K562 (cell line): ENCODE data around the gene ANKRD13C. TPM values are rescaled to one million over a fixed set of nuclear protein-coding genes. Genes with fewer than 3 reads are reported as not detected.
A peak's percentile ranks its signal among the peaks of the same experiment; 100 is the strongest.

Experiments used
- ATAC-seq: fragments of 200-7000 bp; cut with Tn5 transposase; 3 replicates; pipeline ENCODE4 v1.9.1; 2020; ENCODE audit warnings: moderate library complexity
- BruUV-seq: library from RNA; stranded (reverse); fragments of 400-500 nt; replicated peaks from 2 replicates; lab custom pipeline; 2021; lab: Mats Ljungman, UMichigan
- CTCF ChIA-PET: fragments of 300-600 bp; formaldehyde crosslinking; extraction: SDS; loops from one replicate; lab custom pipeline; 2021; ENCODE audit warnings: low intra/inter-chr PET ratio; lab: Yijun Ruan, JAX
- POLR2A ChIA-PET: fragments of 300-600, 350-650 bp; sonication (Branson Sonifier 250); formaldehyde crosslinking; extraction: SDS; loops from one replicate; lab custom pipeline; 2021; ENCODE audit warnings: antibody characterized with exemption, inconsistent platforms; lab: Yijun Ruan, JAX
- DNase-seq, 4 experiments: peaks; one replicate each; pipeline versions ENCODE4 v3.0.0 to v3.0.0-alpha.2; 2011 to 2018; ENCODE audit warnings: low spot score in 3 of 4, mixed read lengths in 3 of 4; ENCODE audit errors: extremely low read depth in 1 of 4
- FAIRE-seq: peaks from 2 replicates; lab custom pipeline; 2011; peaks lifted over from hg19 to GRCh38; lab: Jason Lieb, UNC
- H2AFZ ChIP-seq: 2 replicates; pipeline ENCODE4 v1.6.0; 2011; ENCODE audit warnings: low read depth, low read length, control low read depth, inconsistent platforms
- H3K27ac ChIP-seq: fragments of 200-600 bp; 3 replicates; pipeline ENCODE4 v1.8.0; 2011; ENCODE audit warnings: low read depth, mild to moderate bottlenecking, control low read depth, inconsistent platforms, low read length, moderate library complexity, mixed read lengths; ENCODE audit errors: extremely low read depth
- H3K27me3 ChIP-seq, 2 experiments: fragments of 300-600 bp in 1 of 2; 2 replicates in 1 of 2; 3 replicates in 1 of 2; pipeline versions ENCODE4 v1.6.0 to v1.8.0; 2011; ENCODE audit warnings: inconsistent platforms in 2 of 2, low read length in 2 of 2, mild to moderate bottlenecking in 1 of 2, mixed read lengths in 1 of 2, moderate library complexity in 1 of 2; ENCODE audit not compliant: control insufficient read depth in 2 of 2, insufficient read depth in 2 of 2
- H3K36me3 ChIP-seq: fragments of 300-600 bp; 3 replicates; pipeline ENCODE4 v1.8.0; 2011; ENCODE audit warnings: mild to moderate bottlenecking, low read length, inconsistent platforms; ENCODE audit not compliant: control insufficient read depth, insufficient read depth
- H3K4me1 ChIP-seq, 2 experiments: fragments of 200-600 bp in 1 of 2; replicated peaks in 1 of 2; 2 replicates in 1 of 2; 3 replicates in 1 of 2; pipeline versions ENCODE4 v1.5.1 to v1.8.0; 2011; ENCODE audit warnings: inconsistent platforms in 2 of 2, low read length in 2 of 2, mild to moderate bottlenecking in 1 of 2, mixed read lengths in 1 of 2, moderate library complexity in 1 of 2; ENCODE audit not compliant: control insufficient read depth in 2 of 2, insufficient read depth in 2 of 2
- H3K4me2 ChIP-seq: 2 replicates; pipeline ENCODE4 v1.6.1; 2011; ENCODE audit warnings: low read length, control low read depth, inconsistent platforms, mixed read lengths; ENCODE audit not compliant: insufficient read depth
- H3K4me3 ChIP-seq: fragments of 200-600 bp; sonication (generic), shearing (Covaris generic); 2 replicates; pipeline ENCODE4 v1.5.1; 2016; ENCODE audit warnings: control low read depth, inconsistent platforms
- H3K79me2 ChIP-seq: fragments of 200-600 bp; 3 replicates; pipeline ENCODE4 v1.8.0; 2011; ENCODE audit warnings: low read length, inconsistent platforms; ENCODE audit not compliant: control insufficient read depth, insufficient read depth
- H3K9ac ChIP-seq, 2 experiments: 2 replicates each; pipeline versions ENCODE4 v1.6.0 to v1.6.1; 2011; ENCODE audit warnings: low read depth in 2 of 2, low read length in 2 of 2, control low read depth in 1 of 2, inconsistent platforms in 1 of 2, mild to moderate bottlenecking in 1 of 2, mixed read lengths in 1 of 2; ENCODE audit not compliant: insufficient read depth in 1 of 2
- H3K9me1 ChIP-seq: one replicate; pipeline ENCODE4 v1.6.0; 2011; ENCODE audit warnings: inconsistent platforms, mild to moderate bottlenecking, low read length, moderate library complexity; ENCODE audit not compliant: control insufficient read depth, insufficient read depth
- H3K9me3 ChIP-seq: replicated peaks from 2 replicates; pipeline ENCODE4 v1.5.1; 2011; ENCODE audit warnings: low read depth, low read length, inconsistent platforms; ENCODE audit not compliant: control insufficient read depth, insufficient read depth
- H4K20me1 ChIP-seq: replicated peaks from 2 replicates; pipeline ENCODE4 v1.6.1; 2011; ENCODE audit warnings: low read length, inconsistent platforms, mixed read lengths; ENCODE audit not compliant: control insufficient read depth, insufficient read depth
- CEBPG ChIP-seq, 3 experiments: fragments of 200-800 bp in 1 of 3; sonication (Bioruptor generic) in 1 of 3; sonication (generic) in 1 of 3; formaldehyde crosslinking in 1 of 3; IDR thresholded peaks in 2 of 3; conservative IDR thresholded peaks in 1 of 3; 2 replicates each; pipeline versions ENCODE4 v1.6.1 to v1.8.0; 2016 to 2022; ENCODE audit warnings: missing compliant biosample characterization in 2 of 3, missing genetic modification characterization in 2 of 3, mild to moderate bottlenecking in 1 of 3, missing genetic modification reagents in 1 of 3
- SREBF1 ChIP-seq: fragments of 150-350 bp; IDR thresholded peaks from 2 replicates; pipeline ENCODE4 v1.6.1; 2014; ENCODE audit warnings: antibody characterized with exemption, low read depth, low read length, borderline replicate concordance
- YBX1 ChIP-seq: fragments of 450-650 bp; IDR thresholded peaks from 2 replicates; pipeline ENCODE4 v1.7.1; 2016; ENCODE audit warnings: mild to moderate bottlenecking
- WGBS: fragments of 100-300 bp; shearing (Covaris generic); methylation state at CpG from one replicate; pipeline ENCODE4 v1.1.6; 2016; ENCODE audit warnings: low coverage, mixed read lengths; ENCODE audit not compliant: insufficient coverage; ENCODE audit errors: missing lambda C conversion rate; 5-methylcytosine and 5-hydroxymethylcytosine counted together
- in situ Hi-C: fragments of 300-500 bp; cut with MboI; formaldehyde crosslinking; loops from 4 replicates; pipeline ENCODE4 v1.15.0; 2018; ENCODE audit warnings: inconsistent platforms, mixed read lengths
- intact Hi-C: fragments of 100-400 bp; cut with micrococcal nuclease; formaldehyde crosslinking; loops from 2 replicates; pipeline ENCODE4 v1.14.2; 2022
- polyA plus RNA-seq, 8 experiments: library from polyadenylated mRNA; depleted of rRNA in 4 of 8; stranded (reverse) in 5 of 8; unstranded in 3 of 8; fragments of >200 nt; fragmentation: Nextera tagmentation in 2 of 8; fragmentation: Illumina TruSeq in 1 of 8; extraction: Ambion mirVana in 2 of 8; extraction: Trizol in 1 of 8; gene quantifications; 2 replicates each; pipeline versions ENCODE4 v1.2.1 to v1.2.3, GENCODE V29; 2011 to 2014; ENCODE audit warnings: inconsistent platforms in 1 of 8, missing spikeins in 1 of 8
- total RNA-seq, 7 experiments: library from RNA; depleted of rRNA in 6 of 7; stranded (reverse); fragments of >200 nt in 6 of 7; fragmentation: Illumina TruSeq in 2 of 7; extraction: Trizol in 2 of 7; gene quantifications; 2 replicates each; pipeline versions ENCODE4 v1.2.1 to v1.2.3, GENCODE V29; 2011 to 2021; ENCODE audit warnings: low replicate concordance in 1 of 7

Gene ANKRD13C
- total and polyA plus RNA-seq, 9 of the 15 experiments (the other 6 are each of a cell fraction or from before 2014, with no cell fraction given) = 3.4 to 22.8 (median 12.5) TPM

- ChIA-PET POLR2A (interaction anchor here (0.6 to 1.0 kb wide), 2 partner anchors 25 to 38 kb away, joined by 4 to 5 read pairs; partner anchors contain the start of gene ANKRD13C), CTCF (no interaction called here)
- Histone ChIP-seq H3K27ac (no peak overlapping the region), H3K4me3 (no peak overlapping the region), H3K36me3 (peaks cover 13% of the 10 kb centered on the region; the same call in 2 of the 3 replicates), H3K4me2 (no peak overlapping the region), H2AFZ (no peak overlapping the region), H3K79me2 (peaks cover 2% of the 10 kb centered on the region; the same call in 1 of the 3 replicates), H3K27me3 (no peaks in the 10 kb centered on the region), H3K9ac (no peak overlapping the region), H3K9me1 (no peaks in the 10 kb centered on the region), H3K9me3 (no peaks in the 10 kb centered on the region), H4K20me1 (no peaks in the 10 kb centered on the region), H3K4me1 (no peaks in the 10 kb centered on the region)
- ATAC-seq (no peak), FAIRE-seq (no peak), DNase-seq (no peak)
- 48% methylated on average over 1 of the region's 1 CpG for WGBS
- intact Hi-C loops (no loop called here), in situ Hi-C loops (no loop called here)
- TF ChIP-seq CEBPG (CRISPR knock-in tag; IDR thresholded peaks at IDR 0.05) (no peak), CEBPG (tag; conservative IDR thresholded peaks at IDR 0.05 in 1 of 2, IDR thresholded peaks at IDR 0.05 in 1 of 2) (0 out of 4 replicates have a peak, but pooled peaks of 1 of the 2 experiments have one; percentile 5), SREBF1 (no peak)
- no TSS peak for BruUV-seq
Observed at GRCh38 chr1:70315782-70316181, 38.7 kb downstream of the ANKRD13C start.

- Histone ChIP-seq H3K4me1 (no peaks in the 10 kb centered on the region), H3K27me3 (no peaks in the 10 kb centered on the region), H3K79me2 (no peaks in the 10 kb centered on the region; the same call in 2 of the 3 replicates), H4K20me1 (no peaks in the 10 kb centered on the region), H3K27ac (no peak overlapping the region), H3K9ac (no peak overlapping the region), H3K4me3 (no peak overlapping the region), H2AFZ (no peak overlapping the region), H3K9me3 (no peaks in the 10 kb centered on the region), H3K9me1 (no peaks in the 10 kb centered on the region), H3K36me3 (peaks cover 15% of the 10 kb centered on the region; the same call in 2 of the 3 replicates), H3K4me2 (no peak overlapping the region)
- intact Hi-C loops = no loop called here
- POLR2A ChIA-PET = interaction anchor here (1.0 kb wide), 1 partner anchor 39 kb away, joined by 5 read pairs; the partner anchor contains the start of gene ANKRD13C
- peak; percentile 42; the same call in 2 of the 3 replicates for ATAC-seq
- no TSS peak for BruUV-seq
- in situ Hi-C loops = no loop called here
- no peak for DNase-seq
- no peak for FAIRE-seq
- TF ChIP-seq YBX1 = no peak
- CTCF ChIA-PET = no interaction called here
- WGBS = 92% methylated on average over 6 of the region's 6 CpGs
Observed at GRCh38 chr1:70314706-70315304, 39.7 kb downstream of the ANKRD13C start.
